Measurements from ENCODE around the gene CXCL17. TPM values are rescaled to one million over a fixed set of nuclear protein-coding genes. Genes with fewer than 3 reads are reported as not detected.
A peak's percentile ranks its signal among the peaks of the same experiment; 100 is the strongest.

CXCL17 gene
- polyA plus RNA-seq, 1 donor from 2014 or later, result 0.25 TPM

GRCh38 chr19:42423462-42424344 is 19.0 kb downstream of the CXCL17 start:
- H3K27me3 Mint-ChIP-seq, result no peaks in the 10 kb centered on the region
- H3K9me3 Mint-ChIP-seq, result no peaks in the 10 kb centered on the region
- peaks cover 20 to 35% (median 28%) of the 10 kb centered on the region in 3 donors for H3K4me1 Mint-ChIP-seq
- H3K36me3 Mint-ChIP-seq, result no peaks in the 10 kb centered on the region
- peak overlapping the region; percentile 81 to 96 (median 93) for H3K27ac Mint-ChIP-seq
- peak overlapping the region; percentile 96 to 100 (median 98) for H3K4me3 Mint-ChIP-seq

- Mint-ChIP-seq H3K27me3 (no peaks in the 10 kb centered on the region), H3K9me3 (no peaks in the 10 kb centered on the region), H3K27ac (peak overlapping the region; percentile 81 to 96 (median 93)), H3K4me3 (peak overlapping the region; percentile 96 to 100 (median 98)), H3K4me1 (peaks cover 20 to 36% (median 28%) of the 10 kb centered on the region in 3 donors), H3K36me3 (no peaks in the 10 kb centered on the region)
Measured at GRCh38 chr19:42422901-42423461, 19.8 kb downstream of the CXCL17 start.

GRCh38 chr19:42422092-42422900 is 20.4 kb downstream of the CXCL17 start:
- H3K27ac Mint-ChIP-seq, result peak overlapping the region; percentile 81 to 96 (median 93)
- no peaks in the 10 kb centered on the region for H3K36me3 Mint-ChIP-seq
- H3K9me3 Mint-ChIP-seq, result no peaks in the 10 kb centered on the region
- peaks cover 20 to 36% (median 28%) of the 10 kb centered on the region in 3 donors for H3K4me1 Mint-ChIP-seq
- H3K27me3 Mint-ChIP-seq, result no peaks in the 10 kb centered on the region
- H3K4me3 Mint-ChIP-seq, result peak overlapping the region; percentile 96 to 100 (median 98)

- Mint-ChIP-seq H3K9me3 (no peaks in the 10 kb centered on the region), H3K27me3 (no peaks in the 10 kb centered on the region), H3K4me1 (peaks cover 20 to 36% (median 28%) of the 10 kb centered on the region in 3 donors), H3K4me3 (peak overlapping the region; percentile 3 to 100 (median 86)), H3K36me3 (no peaks in the 10 kb centered on the region), H3K27ac (peak overlapping the region; percentile 81 to 96 (median 86))
Measured at GRCh38 chr19:42421591-42422031, 21.1 kb downstream of the CXCL17 start.

- Mint-ChIP-seq H3K27me3 (no peaks in the 10 kb centered on the region), H3K36me3 (no peaks in the 10 kb centered on the region), H3K4me3 (peak overlapping the region in 2 of 4 donors; percentile 27 to 100), H3K4me1 (peaks cover 20 to 36% (median 28%) of the 10 kb centered on the region in 3 donors), H3K27ac (peak overlapping the region; percentile 74 to 86 (median 81)), H3K9me3 (no peaks in the 10 kb centered on the region)
Measured at GRCh38 chr19:42421101-42421500, 21.6 kb downstream of the CXCL17 start.

GRCh38 chr19:42420055-42420544 is 22.6 kb downstream of the CXCL17 start:
- Mint-ChIP-seq H3K9me3 (no peaks in the 10 kb centered on the region), H3K27me3 (no peaks in the 10 kb centered on the region), H3K4me1 (peaks cover 20 to 36% (median 28%) of the 10 kb centered on the region in 3 donors)

GRCh38 chr19:42419309-42419708 is 23.4 kb downstream of the CXCL17 start:
- Mint-ChIP-seq H3K4me1 (peaks cover 20 to 35% (median 29%) of the 10 kb centered on the region in 3 donors), H3K4me3 (no peak overlapping the region), H3K27me3 (no peaks in the 10 kb centered on the region)

More at GRCh38 chr19:42420055-42420544, 22.6 kb downstream of the CXCL17 start:
- H3K4me3 Mint-ChIP-seq, result peak overlapping the region; percentile 55 to 74 (median 64)
- H3K27ac Mint-ChIP-seq, result peak overlapping the region; percentile 8 to 81 (median 51)
- H3K36me3 Mint-ChIP-seq, result no peaks in the 10 kb centered on the region

GRCh38 chr19:42412661-42413076 is 30.1 kb downstream of the CXCL17 start:
- H3K4me1 Mint-ChIP-seq, result peaks cover 0 to 4% (median 2%) of the 10 kb centered on the region in 3 donors
- no peaks in the 10 kb centered on the region for H3K36me3 Mint-ChIP-seq
- H3K27ac Mint-ChIP-seq, result no peak overlapping the region

More at GRCh38 chr19:42419309-42419708, 23.4 kb downstream of the CXCL17 start:
- Mint-ChIP-seq H3K36me3 (no peaks in the 10 kb centered on the region), H3K9me3 (no peaks in the 10 kb centered on the region), H3K27ac (no peak overlapping the region)

GRCh38 chr19:42412227-42412626 is 30.5 kb downstream of the CXCL17 start:
- Mint-ChIP-seq H3K27ac (no peak overlapping the region), H3K36me3 (no peaks in the 10 kb centered on the region), H3K9me3 (no peaks in the 10 kb centered on the region), H3K4me3 (no peak overlapping the region), H3K4me1 (peaks cover 0 to 4% (median 2%) of the 10 kb centered on the region in 3 donors), H3K27me3 (no peaks in the 10 kb centered on the region)

More at GRCh38 chr19:42412661-42413076, 30.1 kb downstream of the CXCL17 start:
- no peaks in the 10 kb centered on the region for H3K9me3 Mint-ChIP-seq
- no peaks in the 10 kb centered on the region for H3K27me3 Mint-ChIP-seq
- no peak overlapping the region for H3K4me3 Mint-ChIP-seq

GRCh38 chr19:42411581-42412178 is 31.1 kb downstream of the CXCL17 start:
- Mint-ChIP-seq H3K27ac (no peak overlapping the region), H3K36me3 (no peaks in the 10 kb centered on the region), H3K9me3 (no peaks in the 10 kb centered on the region), H3K4me1 (peaks cover 0 to 4% (median 2%) of the 10 kb centered on the region in 3 donors), H3K4me3 (no peak overlapping the region), H3K27me3 (no peaks in the 10 kb centered on the region)

- Mint-ChIP-seq H3K9me3 (no peaks in the 10 kb centered on the region), H3K27ac (no peak overlapping the region), H3K4me3 (no peak overlapping the region), H3K27me3 (no peaks in the 10 kb centered on the region), H3K36me3 (no peaks in the 10 kb centered on the region), H3K4me1 (peaks cover 0 to 4% (median 2%) of the 10 kb centered on the region in 3 donors)
Measured at GRCh38 chr19:42410371-42410770, 32.4 kb downstream of the CXCL17 start.

GRCh38 chr19:42409477-42409876 is 33.3 kb downstream of the CXCL17 start:
- Mint-ChIP-seq H3K4me3 (no peak overlapping the region), H3K4me1 (peaks cover 0 to 4% (median 2%) of the 10 kb centered on the region in 3 donors), H3K9me3 (no peaks in the 10 kb centered on the region), H3K27me3 (no peaks in the 10 kb centered on the region), H3K27ac (no peak overlapping the region), H3K36me3 (no peaks in the 10 kb centered on the region)

GRCh38 chr19:42407816-42408175 is 35.0 kb downstream of the CXCL17 start:
- Mint-ChIP-seq H3K9me3 (no peaks in the 10 kb centered on the region), H3K4me1 (peaks cover 0 to 2% (median 2%) of the 10 kb centered on the region in 3 donors), H3K4me3 (no peak overlapping the region), H3K36me3 (peaks cover 2% of the 10 kb centered on the region), H3K27me3 (no peaks in the 10 kb centered on the region), H3K27ac (no peak overlapping the region)

All from IgD-negative memory B cell (primary cell).